GM18867 (cell line): ENCODE data around the gene CYP11A1.
"Not testable (repeated sequence)": the region's sequence is repeated elsewhere in the genome, so short reads cannot be mapped to it uniquely, and the experiment has no call there.

ENCODE experiments used
- ATAC-seq: cut with Tn5 transposase; IDR thresholded peaks from one replicate; pipeline ENCODE4 v1.9.1; 2021; ENCODE audit warnings: mild to moderate bottlenecking, moderate library complexity; ENCODE audit not compliant: unreplicated experiment

The CYP11A1 gene

DNA sequence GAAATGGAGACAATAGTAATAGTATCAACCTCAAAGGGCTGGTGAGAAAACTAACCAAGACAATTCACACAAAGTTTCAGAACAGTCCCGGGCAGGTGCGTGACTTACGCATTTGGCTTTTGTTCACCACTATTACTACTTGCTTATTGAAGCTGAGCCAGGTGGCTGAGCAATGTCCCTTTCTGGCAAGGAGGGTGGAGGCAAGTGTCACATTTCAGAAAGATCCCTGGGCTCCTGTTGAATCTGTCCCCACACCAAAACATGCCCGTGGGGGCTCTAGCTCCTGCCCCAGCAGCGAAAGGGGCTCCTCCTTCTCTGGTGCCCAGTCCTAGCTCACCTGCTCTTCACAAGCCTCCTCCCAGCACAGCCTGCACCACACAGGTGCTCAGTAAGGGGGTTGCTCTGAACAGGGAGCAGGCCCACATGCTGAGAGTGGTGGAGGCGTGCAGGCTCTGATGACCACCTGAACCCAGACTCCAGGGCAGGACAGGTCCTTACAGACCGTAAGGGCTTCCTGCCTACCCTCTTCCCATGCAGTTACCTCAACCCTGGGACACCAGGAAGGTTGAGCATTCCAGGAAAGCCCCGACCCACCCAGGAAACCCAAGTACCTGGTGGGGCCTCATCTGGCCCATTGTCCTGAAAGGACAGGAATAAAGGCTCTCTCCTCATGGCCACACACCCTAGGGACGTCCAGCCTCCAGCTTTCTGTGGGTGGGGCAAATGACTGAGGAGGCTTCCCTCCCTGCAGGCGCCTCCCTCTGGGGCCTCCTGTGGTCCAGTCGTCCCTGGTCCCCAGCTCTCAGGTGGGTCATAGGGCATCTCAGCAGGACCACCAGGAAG, 33.7 kb upstream of the CYP11A1 start:
- no peak for ATAC-seq

- no peak for ATAC-seq
These were observed 32.9 kb upstream of the CYP11A1 start for GRCh38 chr15:74400313-74400860.

- ATAC-seq, result no peak
These were observed 32.3 kb upstream of the CYP11A1 start for GRCh38 chr15:74399511-74400312.

- no peak for ATAC-seq
These were observed 31.7 kb upstream of the CYP11A1 start for GRCh38 chr15:74399100-74399499.

GRCh38 chr15:74398183-74398582, 30.7 kb upstream of the CYP11A1 start:
- no peak for ATAC-seq

DNA sequence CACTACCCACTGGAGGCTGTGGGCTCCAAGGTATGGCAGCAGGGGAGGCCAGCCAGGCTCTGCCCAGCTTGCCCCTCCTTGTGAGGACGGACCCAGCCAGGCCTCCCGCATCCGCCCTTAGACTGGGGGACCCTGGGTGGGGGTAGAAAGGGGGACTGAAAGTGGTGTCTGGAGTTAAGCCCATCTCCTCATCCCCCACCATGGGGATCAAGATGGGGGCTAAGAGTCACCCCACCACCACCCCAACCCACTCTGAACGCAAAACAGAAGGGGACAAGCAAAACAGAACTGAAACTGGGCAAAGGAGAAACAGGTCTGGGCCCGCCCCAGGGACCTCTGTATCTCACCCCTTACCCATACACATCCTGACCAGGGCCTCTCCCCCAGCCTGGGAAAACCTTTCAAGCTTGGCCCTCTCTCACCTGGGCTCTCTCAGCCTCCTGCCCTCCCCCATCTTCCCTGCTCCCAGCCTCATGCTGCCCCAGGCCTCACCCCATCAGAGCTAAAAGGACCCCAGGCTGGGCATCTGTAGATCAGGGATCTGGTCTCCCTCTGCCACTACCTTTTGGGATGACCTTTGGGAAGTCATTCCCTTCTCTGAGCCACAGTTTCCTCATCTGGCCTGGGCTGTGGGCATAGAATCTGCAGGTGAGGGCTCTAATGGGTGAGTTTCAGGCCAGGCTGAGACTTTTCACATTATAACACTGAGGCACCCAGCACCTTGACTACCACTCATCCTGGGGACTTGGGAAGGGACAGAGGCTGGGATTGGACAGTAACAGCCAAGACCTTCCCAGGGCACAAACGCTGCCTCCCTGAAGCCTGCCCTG, 30.0 kb upstream of the CYP11A1 start:
- ATAC-seq, result peak; percentile 25

GRCh38 chr15:74396445-74397238, 29.2 kb upstream of the CYP11A1 start:
- peak; percentile 32 for ATAC-seq

DNA sequence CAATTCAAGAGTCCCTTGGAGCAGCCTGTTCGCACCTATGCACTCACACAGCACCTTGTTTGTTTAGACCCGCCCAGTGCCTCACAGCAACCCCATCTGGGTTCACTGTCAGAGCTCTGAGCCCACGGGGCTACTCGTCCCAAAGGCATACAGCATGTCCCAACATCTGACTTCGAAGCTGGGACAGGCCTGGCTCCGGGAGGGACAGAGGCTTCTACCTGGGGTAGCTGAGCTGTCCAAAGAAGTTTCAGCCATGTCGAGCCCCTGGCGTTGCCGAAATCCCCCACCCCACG, 28.6 kb upstream of the CYP11A1 start:
- ATAC-seq, result no peak

- no peak for ATAC-seq
These were observed 28.1 kb upstream of the CYP11A1 start for GRCh38 chr15:74395319-74396145.

- ATAC-seq, result no peak
These were observed 26.8 kb upstream of the CYP11A1 start for GRCh38 chr15:74394090-74394846.

GRCh38 chr15:74393423-74393822, 26.0 kb upstream of the CYP11A1 start:
- no peak for ATAC-seq

DNA sequence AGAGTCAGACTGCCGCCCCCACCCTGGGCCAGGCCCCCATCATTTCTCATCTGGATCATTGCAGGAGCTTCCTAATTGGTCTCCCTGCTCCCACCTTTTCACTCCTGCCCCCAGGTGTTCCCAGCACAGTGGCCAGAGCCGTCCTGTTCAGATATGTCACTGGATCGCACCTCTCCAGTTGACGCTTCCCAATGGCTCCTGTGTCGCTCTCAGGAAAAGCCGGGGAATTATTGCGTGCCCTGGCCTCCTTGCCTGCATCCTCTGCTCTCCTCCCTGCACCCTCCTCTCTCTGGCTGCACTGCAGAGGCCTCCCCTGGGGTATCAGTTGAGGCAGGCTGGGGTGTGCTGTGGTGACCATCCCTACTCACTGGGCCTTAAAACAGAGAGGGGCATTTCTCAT, 25.5 kb upstream of the CYP11A1 start:
- no peak for ATAC-seq

DNA sequence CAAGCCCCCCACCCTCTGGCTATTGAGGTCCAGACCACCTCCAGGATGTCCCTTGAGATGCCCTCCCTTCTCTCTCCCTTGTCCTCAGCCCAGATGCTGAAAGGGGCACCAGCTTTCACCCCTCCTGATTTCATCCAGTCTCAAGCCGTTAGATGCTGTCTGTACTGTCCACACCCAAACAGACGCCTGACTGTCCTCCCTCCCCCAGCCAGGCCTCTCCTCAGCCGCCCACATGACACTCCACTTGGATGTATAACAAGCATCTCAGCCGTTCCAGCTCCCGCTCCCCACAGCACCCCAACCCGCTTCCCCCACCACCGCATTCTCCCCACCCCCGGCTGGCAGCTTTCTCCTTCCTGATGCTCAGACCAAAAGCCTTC, 25.0 kb upstream of the CYP11A1 start:
- no peak for ATAC-seq

DNA sequence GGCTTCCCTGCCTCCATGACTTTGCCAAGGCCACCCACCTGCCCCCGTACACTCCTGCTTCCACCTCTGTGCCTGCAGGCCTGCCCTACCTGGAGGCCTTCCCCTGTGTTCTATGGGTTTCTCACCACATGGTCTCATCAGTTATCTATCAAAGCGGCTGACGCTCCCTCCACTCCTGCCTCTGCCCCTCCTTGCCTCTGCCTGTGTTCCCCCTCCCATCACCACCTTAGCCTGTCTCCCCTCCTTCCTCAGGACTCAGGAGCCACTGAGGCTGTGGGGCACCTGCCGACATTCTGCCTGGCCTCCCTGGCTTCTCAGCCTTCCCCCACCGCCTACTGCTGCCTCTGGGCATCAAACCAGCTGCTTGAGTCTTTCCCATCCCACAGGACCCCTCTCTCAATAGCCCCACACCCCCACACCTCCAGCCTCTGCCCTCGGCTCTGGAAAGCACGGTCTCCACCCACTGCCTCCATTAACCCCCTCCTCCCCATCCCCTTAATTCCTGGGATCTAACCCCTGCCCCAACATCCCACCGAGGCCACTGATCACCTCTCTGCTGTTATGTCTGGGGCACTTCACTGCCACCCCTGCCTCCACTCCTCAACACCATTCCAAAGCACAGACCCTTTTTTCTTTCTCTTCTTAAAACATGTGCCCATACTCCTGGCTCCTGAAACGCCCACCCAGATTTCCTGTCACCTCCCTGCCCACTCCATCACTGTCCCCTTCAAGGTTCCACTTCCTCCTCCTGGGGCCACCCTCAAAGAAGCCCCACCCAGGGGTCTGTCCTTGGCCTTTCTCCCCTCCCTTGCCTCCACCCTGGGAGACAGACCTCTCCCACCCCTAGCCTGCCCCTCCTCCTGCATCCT, 24.4 kb upstream of the CYP11A1 start:
- ATAC-seq, result no peak

DNA sequence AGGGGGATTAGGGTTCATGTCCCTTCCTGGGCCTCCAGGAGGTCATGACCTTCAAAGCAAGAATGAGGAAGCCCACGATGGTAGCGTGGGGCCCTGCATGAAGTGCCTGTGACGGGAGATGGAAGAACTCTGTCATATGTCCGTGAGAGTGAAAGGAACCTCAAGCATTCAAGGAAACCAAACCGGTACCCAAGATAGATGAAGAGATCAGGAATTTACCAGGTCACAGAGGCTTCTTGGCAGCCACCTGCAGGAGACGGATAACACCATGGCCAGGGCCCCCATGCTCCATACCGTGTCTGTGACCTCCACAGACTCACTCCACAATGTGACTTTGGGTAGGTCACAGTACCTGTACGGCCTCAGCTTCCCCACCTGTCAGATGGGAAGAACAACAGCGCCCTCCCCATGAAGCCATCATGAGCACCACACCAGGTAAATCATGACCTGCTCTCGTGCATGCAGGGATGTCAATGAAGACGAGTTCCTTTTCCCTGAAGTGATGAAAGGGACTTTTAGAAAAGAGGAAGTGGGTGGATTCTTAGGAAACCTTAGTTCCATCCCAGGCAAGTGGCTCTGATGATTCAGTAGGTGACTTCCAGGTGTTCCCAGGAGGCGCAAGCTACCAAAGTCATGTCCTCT, 23.3 kb upstream of the CYP11A1 start:
- no peak for ATAC-seq

- ATAC-seq, result not testable (repeated sequence)
These were observed 22.7 kb upstream of the CYP11A1 start for GRCh38 chr15:74390049-74390646.
